ENCODE data around the gene TULP1.
"Not testable (repeated sequence)": the region's sequence is repeated elsewhere in the genome, so short reads cannot be mapped to it uniquely, and the experiment has no call there.

Gene TULP1

GRCh38 chr6:35519313-35520015 is 6.8 kb upstream of the TULP1 start:
- DNase-seq: no peak

GRCh38 chr6:35518566-35519312 is 6.0 kb upstream of the TULP1 start:
- no peak for DNase-seq

GRCh38 chr6:35517978-35518377 is 5.3 kb upstream of the TULP1 start:
- not testable (repeated sequence) for DNase-seq

- no peak for DNase-seq
Observed at GRCh38 chr6:35516712-35517111, 4.0 kb upstream of the TULP1 start.

- not testable (repeated sequence) for DNase-seq
Observed at GRCh38 chr6:35515939-35516338, 3.2 kb upstream of the TULP1 start.

- no peak for DNase-seq
Observed at GRCh38 chr6:35514587-35514986, 1.9 kb upstream of the TULP1 start.

GRCh38 chr6:35512006-35512405 is 690 bp downstream of the TULP1 start:
- DNase-seq: no peak

GRCh38 chr6:35511562-35511941 is 1.1 kb downstream of the TULP1 start:
- DNase-seq: no peak

GRCh38 chr6:35510916-35511561 is 1.7 kb downstream of the TULP1 start:
- DNase-seq: no peak

GRCh38 chr6:35508542-35508941 is 4.2 kb downstream of the TULP1 start:
- DNase-seq: no peak

GRCh38 chr6:35508027-35508426 is 4.7 kb downstream of the TULP1 start:
- DNase-seq: no peak

GRCh38 chr6:35507221-35507620 is 5.5 kb downstream of the TULP1 start:
- DNase-seq: no peak

- no peak for DNase-seq
Observed at GRCh38 chr6:35506536-35506935, 6.2 kb downstream of the TULP1 start.

GRCh38 chr6:35505999-35506412 is 6.7 kb downstream of the TULP1 start:
- no peak for DNase-seq

- peak; percentile 25 for DNase-seq
Observed at GRCh38 chr6:35503534-35503933, 9.2 kb downstream of the TULP1 start.

- DNase-seq: no peak
Observed at GRCh38 chr6:35501784-35502183, 10.9 kb downstream of the TULP1 start.

- DNase-seq: no peak
Observed at GRCh38 chr6:35500782-35501181, 11.9 kb downstream of the TULP1 start.

- DNase-seq: no peak
Observed at GRCh38 chr6:35499372-35499771, 13.3 kb downstream of the TULP1 start.

GRCh38 chr6:35498422-35499067 is 14.2 kb downstream of the TULP1 start:
- DNase-seq: no peak

GRCh38 chr6:35497571-35498421 is 14.9 kb downstream of the TULP1 start:
- DNase-seq: no peak

- DNase-seq: no peak
Observed at GRCh38 chr6:35496841-35497570, 15.7 kb downstream of the TULP1 start, which contains the start of gene TEAD3. TEAD3 (minus strand) TSS chr6:35497079.

All from NCI-H524 treated with DMSO at 0.1 percent for 48 hours (cell line).